K562 (cell line): ENCODE data around the gene VWA8.
"Not testable (repeated sequence)": the region's sequence is repeated elsewhere in the genome, so short reads cannot be mapped to it uniquely, and the experiment has no call there.

Source experiments
- EP300 ChIP-seq: IDR thresholded peaks from 2 replicates; pipeline ENCODE4 v1.6.1; 2012; ENCODE audit warnings: low read length, improper control_type of control experiment
- FOS ChIP-seq: IDR thresholded peaks from 3 replicates; pipeline ENCODE4 v1.6.1; 2011; ENCODE audit not compliant: insufficient read length; ENCODE audit errors: extremely low read depth

GRCh38 chr13:41617633-41618032 is 343.3 kb downstream of the VWA8 start:
- not testable (repeated sequence) for TF ChIP-seq FOS, EP300
